Vagina (tissue), 2 donors: ENCODE measurements around the gene PLD1. TPM values are rescaled to one million over a fixed set of nuclear protein-coding genes. Genes with fewer than 3 reads are reported as not detected.

ENCODE experiments used
- DNase-seq, 2 donors: peaks; one replicate each; pipeline ENCODE4 v3.0.0-alpha.2; 2017; ENCODE audit errors: extremely low spot score in 2 of 2
- H3K27ac ChIP-seq: fragments of 200-600 bp; sonication (generic); one replicate; pipeline ENCODE4 v1.5.1; 2019
- H3K27me3 ChIP-seq: fragments of 200-600 bp; sonication (generic); one replicate; pipeline ENCODE4 v1.5.1; 2019
- H3K36me3 ChIP-seq, 2 donors: fragments of 200-600 bp; sonication (generic); one replicate each; pipeline ENCODE4 v1.5.1; 2017 to 2019
- H3K4me1 ChIP-seq: fragments of 200-600 bp; sonication (generic); one replicate; pipeline ENCODE4 v1.5.1; 2019
- H3K4me3 ChIP-seq, 2 donors: fragments of 200-600 bp; sonication (generic); 1 replicate in 1 of 2; 2 replicates in 1 of 2; pipeline ENCODE4 v1.5.1; 2016 to 2019
- H3K9me3 ChIP-seq: fragments of 200-600 bp; sonication (generic); one replicate; pipeline ENCODE4 v1.5.1; 2019
- CTCF ChIP-seq, 3 experiments: fragments of 450-650 bp in 2 of 3; fragments of 200-600 bp in 1 of 3; sonication (generic) in 1 of 3; IDR thresholded peaks; one replicate each; pipeline ENCODE4 v1.5.1; 2017 to 2019; ENCODE audit warnings: antibody characterized with exemption in 3 of 3, mild to moderate bottlenecking in 2 of 3, moderate library complexity in 2 of 3
- POLR2A ChIP-seq, 2 donors: fragments of 450-650 bp; IDR thresholded peaks; one replicate each; pipeline ENCODE4 v1.6.1; 2017; ENCODE audit warnings: antibody characterized with exemption in 2 of 2, mild to moderate bottlenecking in 2 of 2, moderate library complexity in 2 of 2
- POLR2AphosphoS5 ChIP-seq, 2 donors: sonication (generic); formaldehyde crosslinking; IDR thresholded peaks; one replicate each; pipeline ENCODE4 v1.9.0; 2017; ENCODE audit warnings: antibody characterized with exemption in 2 of 2, mild to moderate bottlenecking in 2 of 2, low read depth in 1 of 2; ENCODE audit not compliant: insufficient read depth in 1 of 2
- intact Hi-C: fragments of 100-400 bp; cut with DNase I; formaldehyde crosslinking; loops from one replicate; pipeline ENCODE4 v1.15.1; 2023
- total RNA-seq: library from RNA; depleted of rRNA; stranded (reverse); fragments of >200 nt; gene quantifications from one replicate; pipeline ENCODE4 v1.2.3, GENCODE V29; 2016

PLD1 gene
- total RNA-seq, 1 donor from 2014 or later, result 35.6 TPM

- Histone ChIP-seq H3K27ac (no peak overlapping the region), H3K27me3 (no peaks in the 10 kb centered on the region), H3K4me1 (no peaks in the 10 kb centered on the region), H3K4me3 (no peak overlapping the region), H3K9me3 (no peaks in the 10 kb centered on the region), H3K36me3 (no peaks in the 10 kb centered on the region)
- no peak for TF ChIP-seq CTCF (IDR thresholded peaks at IDR 0.05)
- TF ChIP-seq POLR2AphosphoS5 (IDR thresholded peaks at IDR 0.05; ENCODE audit: insufficient read depth in 1 of 2, low read depth in 1 of 2), result no peak
- no peak for TF ChIP-seq POLR2A (IDR thresholded peaks at IDR 0.05)
- no peak for DNase-seq
- intact Hi-C loops, result no loop called here
Observed at GRCh38 chr3:171672124-171672523, 138.2 kb downstream of the PLD1 start.

GRCh38 chr3:171671709-171672108 lies 138.6 kb downstream of the PLD1 start:
- Histone ChIP-seq H3K9me3 (no peaks in the 10 kb centered on the region), H3K36me3 (no peaks in the 10 kb centered on the region), H3K4me1 (no peaks in the 10 kb centered on the region), H3K4me3 (no peak overlapping the region), H3K27me3 (no peaks in the 10 kb centered on the region), H3K27ac (no peak overlapping the region)
- intact Hi-C loops, result no loop called here
- no peak for DNase-seq
- TF ChIP-seq CTCF (IDR thresholded peaks at IDR 0.05) (no peak), POLR2AphosphoS5 (IDR thresholded peaks at IDR 0.05; ENCODE audit: insufficient read depth in 1 of 2, low read depth in 1 of 2) (no peak), POLR2A (IDR thresholded peaks at IDR 0.05) (no peak)

GRCh38 chr3:171666516-171666915 lies 143.8 kb downstream of the PLD1 start:
- H3K27ac ChIP-seq, result no peak overlapping the region
- DNase-seq, result no peak
- intact Hi-C loops, result no loop called here
- H3K36me3 ChIP-seq, result peaks cover 0 to 12% of the 10 kb centered on the region in 2 donors
- TF ChIP-seq CTCF (IDR thresholded peaks at IDR 0.05) (no peak), POLR2AphosphoS5 (IDR thresholded peaks at IDR 0.05; ENCODE audit: insufficient read depth in 1 of 2, low read depth in 1 of 2) (no peak), POLR2A (IDR thresholded peaks at IDR 0.05) (no peak)
- no peaks in the 10 kb centered on the region for H3K9me3 ChIP-seq
- no peak overlapping the region for H3K4me3 ChIP-seq
- H3K27me3 ChIP-seq, result no peaks in the 10 kb centered on the region
- H3K4me1 ChIP-seq, result no peaks in the 10 kb centered on the region

- Histone ChIP-seq H3K27me3 (no peaks in the 10 kb centered on the region), H3K4me1 (no peaks in the 10 kb centered on the region), H3K9me3 (no peaks in the 10 kb centered on the region), H3K27ac (no peak overlapping the region), H3K36me3 (peaks cover 0 to 21% of the 10 kb centered on the region in 2 donors), H3K4me3 (no peak overlapping the region)
- TF ChIP-seq CTCF (IDR thresholded peaks at IDR 0.05) (no peak), POLR2AphosphoS5 (IDR thresholded peaks at IDR 0.05; ENCODE audit: insufficient read depth in 1 of 2, low read depth in 1 of 2) (no peak), POLR2A (IDR thresholded peaks at IDR 0.05) (no peak)
- intact Hi-C loops, result no loop called here
- DNase-seq, result no peak
Observed at GRCh38 chr3:171663805-171664204, 146.5 kb downstream of the PLD1 start.

GRCh38 chr3:171661484-171661883 lies 148.8 kb downstream of the PLD1 start:
- H3K36me3 ChIP-seq, result peaks cover 0 to 26% of the 10 kb centered on the region in 2 donors
- no peak overlapping the region for H3K27ac ChIP-seq
- intact Hi-C loops, result no loop called here
- H3K27me3 ChIP-seq, result no peaks in the 10 kb centered on the region
- TF ChIP-seq POLR2A (IDR thresholded peaks at IDR 0.05) (no peak), CTCF (IDR thresholded peaks at IDR 0.05) (no peak), POLR2AphosphoS5 (IDR thresholded peaks at IDR 0.05; ENCODE audit: insufficient read depth in 1 of 2, low read depth in 1 of 2) (no peak)
- no peaks in the 10 kb centered on the region for H3K9me3 ChIP-seq
- no peak overlapping the region for H3K4me3 ChIP-seq
- no peaks in the 10 kb centered on the region for H3K4me1 ChIP-seq
- DNase-seq, result no peak
